Measurements from ENCODE around the gene LRRC10. TPM values are rescaled to one million over a fixed set of nuclear protein-coding genes. Genes with fewer than 3 reads are reported as not detected.

LRRC10 gene
- total RNA-seq (2021; ENCODE audit: unreplicated experiment) (not detected), Bru-seq, nascent RNA (not detected), BruChase-seq, experiment 1, labeled RNA remaining after a 2-hour chase (not detected), BruChase-seq, experiment 2, labeled RNA remaining after a 6-hour chase (not detected)
- polyA plus RNA-seq (2012; ENCODE audit: insufficient read length) = not detected
- long read RNA-seq = 0 reads

- H3K4me1 ChIP-seq (ENCODE audit: control insufficient read depth, insufficient read depth, low read length) = no peaks in the 10 kb centered on the region
- DNase-seq (ENCODE audit: low read depth, low spot score) (no peak), ATAC-seq (no peak)
- H3K36me3 ChIP-seq (ENCODE audit: control insufficient read depth, insufficient read depth, low read length) = no peaks in the 10 kb centered on the region
- ChIA-PET CTCF (interaction anchor here (0.7 kb wide), 1 partner anchor 38 kb away, joined by 10 read pairs; no protein-coding TSS in a partner anchor), POLR2A (no interaction called here)
- TF ChIP-seq POLR2AphosphoS5 (IDR thresholded peaks at IDR 0.05; ENCODE audit: low read depth, low read length) (no peak), CTCF (IDR thresholded peaks at IDR 0.05) (no peak), SIN3A (IDR thresholded peaks at IDR 0.05; ENCODE audit: borderline replicate concordance, insufficient read depth, low read depth, low read length) (no peak), TCF7L2 (IDR thresholded peaks at IDR 0.05; ENCODE audit: low read depth, low read length) (no peak), REST (IDR thresholded peaks at IDR 0.05; ENCODE audit: insufficient read depth in 1 of 2, low read depth in 2 of 2, low read length in 1 of 2) (no peak)
- BruUV-seq (replicated peaks) = no TSS peak
- H3K9me3 ChIP-seq (ENCODE audit: control insufficient read depth, insufficient read depth, low read depth, low read length) = no peaks in the 10 kb centered on the region
- in situ Hi-C loops (cut with HindIII; ENCODE audit: low pct_unique_long_range_greater_than_20kb, low sequenced_read_pairs) = no loop called here
- intact Hi-C loops (cut with micrococcal nuclease; ENCODE audit: unreplicated experiment) = no loop called here
- H3K27ac ChIP-seq (ENCODE audit: low read length) = no peak within 1 kb of the TSS
- no peak within 1 kb of the TSS for H3K4me3 ChIP-seq (ENCODE audit: low read depth in 2 of 2, low read length in 2 of 2)
- H3K27me3 ChIP-seq (ENCODE audit: control insufficient read depth, insufficient read depth, low read length) = 0 out of 2 replicates have a peak, but pooled peaks cover 4% of the 10 kb centered on the region
These were observed at the start of gene LRRC10 for GRCh38 chr12:69610729-69611128. Gene LRRC10 (minus strand): TSS chr12:69610907. CDS start chr12:69610838, 69 bp downstream.

- Histone ChIP-seq H3K9me3 (ENCODE audit: control insufficient read depth, insufficient read depth, low read depth, low read length) (no peaks in the 10 kb centered on the region), H3K27ac (ENCODE audit: low read length) (no peak overlapping the region), H3K4me1 (ENCODE audit: control insufficient read depth, insufficient read depth, low read length) (peaks cover 4% of the 10 kb centered on the region), H3K36me3 (ENCODE audit: control insufficient read depth, insufficient read depth, low read length) (no peaks in the 10 kb centered on the region), H3K4me3 (ENCODE audit: low read depth in 2 of 2, low read length in 2 of 2) (no peak overlapping the region), H3K27me3 (ENCODE audit: control insufficient read depth, insufficient read depth, low read length) (no peaks in the 10 kb centered on the region)
- ChIA-PET CTCF (no interaction called here), POLR2A (no interaction called here)
- TF ChIP-seq CTCF (IDR thresholded peaks at IDR 0.05) = no peak
- TF ChIP-seq REST (IDR thresholded peaks at IDR 0.05; ENCODE audit: insufficient read depth in 1 of 2, low read depth in 2 of 2, low read length in 1 of 2) = no peak
- no peak for TF ChIP-seq POLR2AphosphoS5 (IDR thresholded peaks at IDR 0.05; ENCODE audit: low read depth, low read length)
- no peak for TF ChIP-seq SIN3A (IDR thresholded peaks at IDR 0.05; ENCODE audit: borderline replicate concordance, insufficient read depth, low read depth, low read length)
- TF ChIP-seq TCF7L2 (IDR thresholded peaks at IDR 0.05; ENCODE audit: low read depth, low read length) = no peak
- in situ Hi-C loops (cut with HindIII; ENCODE audit: low pct_unique_long_range_greater_than_20kb, low sequenced_read_pairs) = no loop called here
- no TSS peak for BruUV-seq (replicated peaks)
- ATAC-seq = no peak
- no peak for DNase-seq (ENCODE audit: low read depth, low spot score)
- intact Hi-C loops (cut with micrococcal nuclease; ENCODE audit: unreplicated experiment) = no loop called here
These were observed 49.6 kb upstream of the LRRC10 start for GRCh38 chr12:69660164-69660863.
